K562 (cell line): Measurements from ENCODE around the gene SNW1. TPM values are rescaled to one million over a fixed set of nuclear protein-coding genes. Genes with fewer than 3 reads are reported as not detected.

Experiments
- ATAC-seq: fragments of 200-7000 bp; cut with Tn5 transposase; 3 replicates; pipeline ENCODE4 v1.9.1; 2020; ENCODE audit warnings: moderate library complexity
- BruUV-seq: library from RNA; stranded (reverse); fragments of 400-500 nt; replicated peaks from 2 replicates; lab custom pipeline; 2021; lab: Mats Ljungman, UMichigan
- CTCF ChIA-PET: fragments of 300-600 bp; formaldehyde crosslinking; extraction: SDS; loops from one replicate; lab custom pipeline; 2021; ENCODE audit warnings: low intra/inter-chr PET ratio; lab: Yijun Ruan, JAX
- POLR2A ChIA-PET: fragments of 300-600, 350-650 bp; sonication (Branson Sonifier 250); formaldehyde crosslinking; extraction: SDS; loops from one replicate; lab custom pipeline; 2021; ENCODE audit warnings: antibody characterized with exemption, inconsistent platforms; lab: Yijun Ruan, JAX
- DNase-seq, 4 experiments: peaks; one replicate each; pipeline versions ENCODE4 v3.0.0 to v3.0.0-alpha.2; 2011 to 2018; ENCODE audit warnings: low spot score in 3 of 4, mixed read lengths in 3 of 4; ENCODE audit errors: extremely low read depth in 1 of 4
- FAIRE-seq: peaks from 2 replicates; lab custom pipeline; 2011; peaks lifted over from hg19 to GRCh38; lab: Jason Lieb, UNC
- H2AFZ ChIP-seq: 2 replicates; pipeline ENCODE4 v1.6.0; 2011; ENCODE audit warnings: low read depth, low read length, control low read depth, inconsistent platforms
- H3K27ac ChIP-seq: fragments of 200-600 bp; 3 replicates; pipeline ENCODE4 v1.8.0; 2011; ENCODE audit warnings: low read depth, mild to moderate bottlenecking, control low read depth, inconsistent platforms, low read length, moderate library complexity, mixed read lengths; ENCODE audit errors: extremely low read depth
- H3K27me3 ChIP-seq, 2 experiments: fragments of 300-600 bp in 1 of 2; 2 replicates in 1 of 2; 3 replicates in 1 of 2; pipeline versions ENCODE4 v1.6.0 to v1.8.0; 2011; ENCODE audit warnings: inconsistent platforms in 2 of 2, low read length in 2 of 2, mild to moderate bottlenecking in 1 of 2, mixed read lengths in 1 of 2, moderate library complexity in 1 of 2; ENCODE audit not compliant: control insufficient read depth in 2 of 2, insufficient read depth in 2 of 2
- H3K36me3 ChIP-seq: fragments of 300-600 bp; 3 replicates; pipeline ENCODE4 v1.8.0; 2011; ENCODE audit warnings: mild to moderate bottlenecking, low read length, inconsistent platforms; ENCODE audit not compliant: control insufficient read depth, insufficient read depth
- H3K4me1 ChIP-seq, 2 experiments: fragments of 200-600 bp in 1 of 2; replicated peaks in 1 of 2; 2 replicates in 1 of 2; 3 replicates in 1 of 2; pipeline versions ENCODE4 v1.5.1 to v1.8.0; 2011; ENCODE audit warnings: inconsistent platforms in 2 of 2, low read length in 2 of 2, mild to moderate bottlenecking in 1 of 2, mixed read lengths in 1 of 2, moderate library complexity in 1 of 2; ENCODE audit not compliant: control insufficient read depth in 2 of 2, insufficient read depth in 2 of 2
- H3K4me2 ChIP-seq: 2 replicates; pipeline ENCODE4 v1.6.1; 2011; ENCODE audit warnings: low read length, control low read depth, inconsistent platforms, mixed read lengths; ENCODE audit not compliant: insufficient read depth
- H3K4me3 ChIP-seq: fragments of 200-600 bp; sonication (generic), shearing (Covaris generic); 2 replicates; pipeline ENCODE4 v1.5.1; 2016; ENCODE audit warnings: control low read depth, inconsistent platforms
- H3K79me2 ChIP-seq: fragments of 200-600 bp; 3 replicates; pipeline ENCODE4 v1.8.0; 2011; ENCODE audit warnings: low read length, inconsistent platforms; ENCODE audit not compliant: control insufficient read depth, insufficient read depth
- H3K9ac ChIP-seq, 2 experiments: 2 replicates each; pipeline versions ENCODE4 v1.6.0 to v1.6.1; 2011; ENCODE audit warnings: low read depth in 2 of 2, low read length in 2 of 2, control low read depth in 1 of 2, inconsistent platforms in 1 of 2, mild to moderate bottlenecking in 1 of 2, mixed read lengths in 1 of 2; ENCODE audit not compliant: insufficient read depth in 1 of 2
- H3K9me1 ChIP-seq: one replicate; pipeline ENCODE4 v1.6.0; 2011; ENCODE audit warnings: inconsistent platforms, mild to moderate bottlenecking, low read length, moderate library complexity; ENCODE audit not compliant: control insufficient read depth, insufficient read depth
- H3K9me3 ChIP-seq: replicated peaks from 2 replicates; pipeline ENCODE4 v1.5.1; 2011; ENCODE audit warnings: low read depth, low read length, inconsistent platforms; ENCODE audit not compliant: control insufficient read depth, insufficient read depth
- H4K20me1 ChIP-seq: replicated peaks from 2 replicates; pipeline ENCODE4 v1.6.1; 2011; ENCODE audit warnings: low read length, inconsistent platforms, mixed read lengths; ENCODE audit not compliant: control insufficient read depth, insufficient read depth
- ARNT ChIP-seq, 2 experiments: fragments of 450-650 bp; IDR thresholded peaks; 2 replicates each; pipeline ENCODE4 v1.6.1; 2016; ENCODE audit warnings: mild to moderate bottlenecking in 1 of 2
- DMBX1 ChIP-seq: fragments of 250-450 bp; sonication (Bioruptor Pico); IDR thresholded peaks from 2 replicates; pipeline ENCODE4 v1.8.0; 2022; ENCODE audit warnings: inconsistent platforms, mild to moderate bottlenecking, moderate library complexity, borderline replicate concordance
- PURB ChIP-seq: sonication (generic); formaldehyde crosslinking; IDR thresholded peaks from 2 replicates; pipeline ENCODE4 v1.9.0; 2021; ENCODE audit warnings: low read depth, mild to moderate bottlenecking, missing genetic modification reagents
- RAD21 ChIP-seq, 2 experiments: fragments of 250-450 bp in 1 of 2; fragments of 450-650 bp in 1 of 2; sonication (Bioruptor Pico) in 1 of 2; formaldehyde crosslinking in 1 of 2; IDR thresholded peaks in 1 of 2; conservative IDR thresholded peaks in 1 of 2; 2 replicates each; pipeline versions ENCODE4 v1.4.0 to v1.8.0; 2020 to 2022; ENCODE audit warnings: mild to moderate bottlenecking in 2 of 2, moderate library complexity in 1 of 2
- RCOR1 ChIP-seq, 2 experiments: IDR thresholded peaks; 2 replicates each; pipeline ENCODE4 v1.6.1; 2012; ENCODE audit warnings: low read depth in 2 of 2, low read length in 2 of 2, borderline replicate concordance in 1 of 2, improper control_type of control experiment in 1 of 2
- TCF15 ChIP-seq: fragments of 250-450 bp; sonication (Bioruptor Pico); IDR thresholded peaks from 2 replicates; pipeline ENCODE4 v1.8.0; 2022; ENCODE audit warnings: moderate library complexity, mild to moderate bottlenecking, inconsistent platforms
- ZC3H8 ChIP-seq: fragments of 450-650 bp; IDR thresholded peaks from 2 replicates; pipeline ENCODE4 v1.6.1; 2017
- ZNF224 ChIP-seq: sonication (generic); formaldehyde crosslinking; IDR thresholded peaks from 2 replicates; pipeline ENCODE4 v1.8.0; 2022; ENCODE audit warnings: mild to moderate bottlenecking, missing genetic modification reagents
- ZNF23 ChIP-seq: fragments of 250-450 bp; sonication (Bioruptor Pico); IDR thresholded peaks from 2 replicates; pipeline ENCODE4 v1.4.0; 2020; ENCODE audit warnings: mild to moderate bottlenecking
- WGBS: fragments of 100-300 bp; shearing (Covaris generic); methylation state at CpG from one replicate; pipeline ENCODE4 v1.1.6; 2016; ENCODE audit warnings: low coverage, mixed read lengths; ENCODE audit not compliant: insufficient coverage; ENCODE audit errors: missing lambda C conversion rate; 5-methylcytosine and 5-hydroxymethylcytosine counted together
- in situ Hi-C: fragments of 300-500 bp; cut with MboI; formaldehyde crosslinking; loops from 4 replicates; pipeline ENCODE4 v1.15.0; 2018; ENCODE audit warnings: inconsistent platforms, mixed read lengths
- intact Hi-C: fragments of 100-400 bp; cut with micrococcal nuclease; formaldehyde crosslinking; loops from 2 replicates; pipeline ENCODE4 v1.14.2; 2022
- polyA plus RNA-seq, 8 experiments: library from polyadenylated mRNA; depleted of rRNA in 4 of 8; stranded (reverse) in 5 of 8; unstranded in 3 of 8; fragments of >200 nt; fragmentation: Nextera tagmentation in 2 of 8; fragmentation: Illumina TruSeq in 1 of 8; extraction: Ambion mirVana in 2 of 8; extraction: Trizol in 1 of 8; gene quantifications; 2 replicates each; pipeline versions ENCODE4 v1.2.1 to v1.2.3, GENCODE V29; 2011 to 2014; ENCODE audit warnings: inconsistent platforms in 1 of 8, missing spikeins in 1 of 8
- total RNA-seq, 7 experiments: library from RNA; depleted of rRNA in 6 of 7; stranded (reverse); fragments of >200 nt in 6 of 7; fragmentation: Illumina TruSeq in 2 of 7; extraction: Trizol in 2 of 7; gene quantifications; 2 replicates each; pipeline versions ENCODE4 v1.2.1 to v1.2.3, GENCODE V29; 2011 to 2021; ENCODE audit warnings: low replicate concordance in 1 of 7

Gene SNW1
- total and polyA plus RNA-seq, 9 of the 15 experiments (the other 6 are each of a cell fraction or from before 2014, with no cell fraction given): 64.4 to 143 (median 98.2) TPM

- intact Hi-C loops: no loop called here
- H3K9me1 ChIP-seq: no peaks in the 10 kb centered on the region
These were observed 2.4 kb upstream of the SNW1 start for GRCh38 chr14:77763316-77763715.

More at GRCh38 chr14:77763316-77763715, 2.4 kb upstream of the SNW1 start:
- no peak overlapping the region for H3K9ac ChIP-seq
- DNase-seq: no peak
- H4K20me1 ChIP-seq: no peaks in the 10 kb centered on the region
- in situ Hi-C loops: loop anchor here (5.0 kb wide), 1 partner anchor 34 kb away; no protein-coding TSS in a partner anchor
- no peak for ATAC-seq
- TF ChIP-seq ARNT (IDR thresholded peaks at IDR 0.05) (no peak), PURB (CRISPR knock-in tag) (no peak), ZNF23 (no peak), ZC3H8 (no peak), RAD21 (CRISPR knock-in tag; conservative IDR thresholded peaks at IDR 0.05 in 1 of 2, IDR thresholded peaks at IDR 0.05 in 1 of 2) (no peak), ZNF224 (CRISPR knock-in tag) (no peak), RCOR1 (IDR thresholded peaks at IDR 0.05; ENCODE audit: borderline replicate concordance in 1 of 2, low read depth in 2 of 2, low read length in 2 of 2) (no peak), TCF15 (no peak), DMBX1 (no peak)
- TF ChIP-seq, all 486 proteins: peak for 0
- Histone ChIP-seq H3K27ac (no peak overlapping the region), H3K4me3 (no peak overlapping the region), H3K27me3 (no peaks in the 10 kb centered on the region), H3K4me2 (no peak overlapping the region), H3K9me3 (no peaks in the 10 kb centered on the region), H3K79me2 (peaks cover 27% of the 10 kb centered on the region), H3K36me3 (peaks cover 14% of the 10 kb centered on the region; the same call in 1 of the 3 replicates), H3K4me1 (peaks cover 3 to 4% of the 10 kb centered on the region in 2 experiments; a peak in 3 of 5 replicates), H2AFZ (no peak overlapping the region)
- no peak for FAIRE-seq
- POLR2A ChIA-PET: interaction anchor here (0.5 to 1.3 kb wide), 3 partner anchors 14 to 163 kb away, joined by 3 to 4 read pairs (median 3); partner anchors contain the start of gene ADCK1
- BruUV-seq: no TSS peak
- 8% methylated on average over 1 of the region's 1 CpG for WGBS
- CTCF ChIA-PET: no interaction called here
